H1 (cell line): ENCODE data around the gene BTNL2. TPM values are rescaled to one million over a fixed set of nuclear protein-coding genes. Genes with fewer than 3 reads are reported as not detected.

Source experiments
- CTCF ChIA-PET: fragments of 300-600 bp; sonication (Branson Sonifier 250); formaldehyde crosslinking; loops from one replicate; lab custom pipeline; 2021; ENCODE audit not compliant: partially characterized antibody; lab: Charles Lee
- POLR2A ChIA-PET: fragments of 300-600 bp; sonication (Branson Sonifier 250); formaldehyde crosslinking; loops from one replicate; lab custom pipeline; 2021; ENCODE audit warnings: inconsistent platforms; ENCODE audit not compliant: partially characterized antibody; lab: Charles Lee
- DNase-seq, 2 experiments: peaks; one replicate each; pipeline versions ENCODE4 v3.0.0 to v3.0.0-alpha.2; 2010 to 2022; ENCODE audit warnings: low spot score in 2 of 2, low read depth in 1 of 2, mixed read lengths in 1 of 2
- FAIRE-seq: peaks from 2 replicates; lab custom pipeline; 2011; peaks lifted over from hg19 to GRCh38; lab: Jason Lieb, UNC
- H2AFZ ChIP-seq: 2 replicates; pipeline ENCODE4 v1.8.1; 2012; ENCODE audit warnings: low read length, inconsistent platforms
- H2AK5ac ChIP-seq: 2 replicates; pipeline ENCODE4 v1.6.1; 2013; ENCODE audit warnings: low read depth, low read length
- H2BK120ac ChIP-seq: replicated peaks from 2 replicates; pipeline ENCODE3; 2013; ENCODE audit warnings: low read depth, low read length, inconsistent platforms
- H2BK12ac ChIP-seq: 2 replicates; pipeline ENCODE4 v1.6.1; 2013; ENCODE audit warnings: low read depth, low read length
- H2BK15ac ChIP-seq: 2 replicates; pipeline ENCODE4 v1.6.1; 2013; ENCODE audit warnings: low read length
- H2BK20ac ChIP-seq: 2 replicates; pipeline ENCODE4 v1.6.1; 2013; ENCODE audit warnings: low read length
- H2BK5ac ChIP-seq: 2 replicates; pipeline ENCODE4 v1.6.1; 2013; ENCODE audit warnings: low read depth, low read length
- H3K14ac ChIP-seq: 2 replicates; pipeline ENCODE4 v1.6.1; 2013; ENCODE audit warnings: inconsistent platforms; ENCODE audit not compliant: insufficient read length
- H3K18ac ChIP-seq: 2 replicates; pipeline ENCODE4 v1.6.1; 2013; ENCODE audit warnings: low read length; ENCODE audit errors: extremely low read depth
- H3K23ac ChIP-seq: 2 replicates; pipeline ENCODE4 v1.6.1; 2013; ENCODE audit warnings: inconsistent platforms; ENCODE audit not compliant: insufficient read length
- H3K23me2 ChIP-seq: 2 replicates; pipeline ENCODE4 v1.6.1; 2013; ENCODE audit warnings: low read depth, low read length
- H3K27ac ChIP-seq: 2 replicates; pipeline ENCODE4 v1.6.1; 2011; ENCODE audit warnings: low read depth, low read length, inconsistent platforms
- H3K27me3 ChIP-seq, 4 experiments: replicated peaks in 1 of 4; 1 replicate in 1 of 4; 2 replicates in 3 of 4; pipeline versions ENCODE4 v1.6.1 to v1.8.1; 2011 to 2013; ENCODE audit warnings: low read length in 3 of 4, mild to moderate bottlenecking in 3 of 4, inconsistent platforms in 2 of 4, mixed read lengths in 2 of 4, moderate library complexity in 1 of 4; ENCODE audit not compliant: control insufficient read depth in 3 of 4, insufficient read depth in 3 of 4; ENCODE audit errors: extremely low read depth in 1 of 4
- H3K36me3 ChIP-seq, 4 experiments: 2 replicates each; pipeline versions ENCODE4 v1.6.1 to v1.8.1; 2011 to 2013; ENCODE audit warnings: mild to moderate bottlenecking in 4 of 4, low read length in 3 of 4, moderate library complexity in 2 of 4, control low read depth in 1 of 4, inconsistent platforms in 1 of 4; ENCODE audit not compliant: insufficient read depth in 4 of 4, control insufficient read depth in 2 of 4
- H3K4ac ChIP-seq: replicated peaks from 2 replicates; pipeline ENCODE3; 2013; ENCODE audit warnings: low read length, low read depth, mixed read lengths, inconsistent platforms; ENCODE audit not compliant: insufficient read length
- H3K4me1 ChIP-seq, 4 experiments: replicated peaks in 1 of 4; 1 replicate in 1 of 4; 2 replicates in 3 of 4; pipeline versions ENCODE4 v1.6.1 to v1.8.1; 2011 to 2013; ENCODE audit warnings: low read length in 3 of 4, inconsistent platforms in 2 of 4, mixed read lengths in 1 of 4; ENCODE audit not compliant: insufficient read depth in 4 of 4, control insufficient read depth in 3 of 4
- H3K4me2 ChIP-seq, 2 experiments: 2 replicates each; pipeline versions ENCODE4 v1.6.1 to v1.8.1; 2011 to 2013; ENCODE audit warnings: low read depth in 2 of 2, low read length in 2 of 2, control low read depth in 1 of 2, inconsistent platforms in 1 of 2, mild to moderate bottlenecking in 1 of 2; ENCODE audit not compliant: insufficient read depth in 1 of 2
- H3K4me3 ChIP-seq, 4 experiments: fragments of 200-600, 300-600 bp in 1 of 4; sonication (generic), shearing (Covaris generic), sonication (Bioruptor Twin) in 1 of 4; 2 replicates each; pipeline versions ENCODE4 v1.5.1 to v1.8.1; 2011 to 2016; ENCODE audit warnings: low read length in 4 of 4, low read depth in 3 of 4, control low read depth in 2 of 4, inconsistent platforms in 2 of 4, mild to moderate bottlenecking in 2 of 4, mixed read lengths in 1 of 4, moderate library complexity in 1 of 4; ENCODE audit not compliant: insufficient read depth in 2 of 4; ENCODE audit errors: extremely low read depth in 1 of 4
- H3K56ac ChIP-seq: replicated peaks from 2 replicates; pipeline ENCODE3; 2013; ENCODE audit warnings: low read depth, mild to moderate bottlenecking, mixed read lengths, low read length, inconsistent platforms; ENCODE audit not compliant: insufficient read length
- H3K79me1 ChIP-seq: 2 replicates; pipeline ENCODE4 v1.6.1; 2013; ENCODE audit warnings: low read depth, low read length, control low read depth
- H3K79me2 ChIP-seq, 2 experiments: 2 replicates each; pipeline versions ENCODE4 v1.6.1 to v1.8.1; 2012 to 2013; ENCODE audit warnings: low read length in 2 of 2, mild to moderate bottlenecking in 2 of 2, inconsistent platforms in 1 of 2; ENCODE audit not compliant: insufficient read depth in 2 of 2, control insufficient read depth in 1 of 2
- H3K9ac ChIP-seq, 4 experiments: replicated peaks in 1 of 4; 1 replicate in 1 of 4; 2 replicates in 3 of 4; pipeline versions ENCODE4 v1.6.1 to v1.8.1; 2011 to 2013; ENCODE audit warnings: low read depth in 3 of 4, low read length in 3 of 4, control low read depth in 2 of 4, mild to moderate bottlenecking in 2 of 4, moderate library complexity in 2 of 4, inconsistent platforms in 1 of 4; ENCODE audit errors: extremely low read depth in 1 of 4
- H3K9me3 ChIP-seq, 2 experiments: 2 replicates each; pipeline versions ENCODE4 v1.6.1 to v1.8.1; 2012 to 2013; ENCODE audit warnings: mild to moderate bottlenecking in 2 of 2, moderate library complexity in 2 of 2, control low read depth in 1 of 2, inconsistent platforms in 1 of 2, low read depth in 1 of 2, low read length in 1 of 2, mixed read lengths in 1 of 2; ENCODE audit not compliant: insufficient read depth in 2 of 2
- H4K20me1 ChIP-seq, 2 experiments: replicated peaks in 1 of 2; 2 replicates each; pipeline versions ENCODE3 to v1.8.1; 2011 to 2013; ENCODE audit warnings: inconsistent platforms in 2 of 2, low read length in 2 of 2, mild to moderate bottlenecking in 1 of 2; ENCODE audit not compliant: insufficient read depth in 2 of 2, control insufficient read depth in 1 of 2
- H4K5ac ChIP-seq: 2 replicates; pipeline ENCODE4 v1.6.1; 2013; ENCODE audit warnings: low read length, low read depth, mixed read lengths, inconsistent platforms; ENCODE audit not compliant: insufficient read length
- H4K8ac ChIP-seq: 2 replicates; pipeline ENCODE4 v1.8.0; 2013; ENCODE audit warnings: mild to moderate bottlenecking, moderate library complexity, low read length, inconsistent platforms; ENCODE audit not compliant: insufficient read depth; ENCODE audit errors: extremely low read depth
- H4K91ac ChIP-seq: replicated peaks from 2 replicates; pipeline ENCODE3; 2013; ENCODE audit warnings: low read length, mixed read lengths, inconsistent platforms; ENCODE audit not compliant: insufficient read length
- ASH2L ChIP-seq: fragments of 200-600, 300-600 bp; sonication (generic); IDR thresholded peaks from one replicate; pipeline ENCODE4 v1.7.1; 2017; ENCODE audit warnings: low read length
- BRCA1 ChIP-seq: IDR thresholded peaks from 2 replicates; pipeline ENCODE4 v1.6.1; 2012; ENCODE audit warnings: low read depth, low read length, improper control_type of control experiment
- CEBPB ChIP-seq: IDR thresholded peaks from 2 replicates; pipeline ENCODE4 v1.6.1; 2012; ENCODE audit warnings: low read depth, low read length
- CHD1 ChIP-seq: IDR thresholded peaks from 2 replicates; pipeline ENCODE4 v1.6.1; 2012; ENCODE audit warnings: low read depth, low read length, improper control_type of control experiment
- GTF2F1 ChIP-seq: IDR thresholded peaks from 2 replicates; pipeline ENCODE4 v1.6.1; 2012; ENCODE audit warnings: low read depth, low read length, improper control_type of control experiment, borderline replicate concordance
- RAD21 ChIP-seq, 2 experiments: IDR thresholded peaks in 1 of 2; conservative IDR thresholded peaks in 1 of 2; 2 replicates each; pipeline ENCODE4 v1.6.1; 2011; ENCODE audit warnings: low read depth in 2 of 2, low read length in 2 of 2, improper control_type of control experiment in 1 of 2, inconsistent platforms in 1 of 2, mild to moderate bottlenecking in 1 of 2, moderate library complexity in 1 of 2
- SP4 ChIP-seq: IDR thresholded peaks from 2 replicates; pipeline ENCODE4 v1.6.1; 2012; ENCODE audit warnings: low read length, inconsistent platforms
- TCF12 ChIP-seq: IDR thresholded peaks from 2 replicates; pipeline ENCODE4 v1.6.1; 2011; ENCODE audit warnings: low read depth, mild to moderate bottlenecking, low read length
- WGBS, 2 experiments: shearing (Covaris generic) in 1 of 2; methylation state at CpG; one replicate each; pipeline versions ENCODE4 v1.1.6 to v1.1.7; 2013 to 2015; ENCODE audit warnings: low lambda C conversion rate in 2 of 2, mixed read lengths in 2 of 2, inconsistent platforms in 1 of 2, low coverage in 1 of 2, missing lambda C conversion rate in 1 of 2; ENCODE audit not compliant: insufficient replicate concordance in 2 of 2, insufficient coverage in 1 of 2, insufficient read length in 1 of 2; ENCODE audit errors: extremely low coverage in 1 of 2, missing lambda C conversion rate in 1 of 2; 5-methylcytosine and 5-hydroxymethylcytosine counted together
- long read RNA-seq, 2 experiments: library from RNA in 1 of 2; library from capped mRNA in 1 of 2; stranded (forward); transcript quantifications; one replicate each; pipeline ENCODE4 v2.0.0, GENCODE V29; 2021; ENCODE audit warnings: inconsistent platforms in 1 of 2
- polyA minus RNA-seq, 3 experiments: library from RNA; depleted of rRNA, polyadenylated mRNA; stranded (reverse); fragments of >200 nt; gene quantifications; 1 replicate in 2 of 3; 2 replicates in 1 of 3; pipeline ENCODE4 v1.2.3, GENCODE V29; 2011
- polyA plus RNA-seq, 7 experiments: library from polyadenylated mRNA; depleted of rRNA in 3 of 7; stranded (reverse) in 5 of 7; unstranded in 2 of 7; fragments of >200 nt in 5 of 7; fragments of 200-250 nt in 2 of 7; gene quantifications; 1 replicate in 5 of 7; 2 replicates in 1 of 7; 4 replicates in 1 of 7; pipeline versions ENCODE4 v1.2.1 to v1.2.3, GENCODE V29; 2011 to 2013; ENCODE audit warnings: missing spikeins in 2 of 7, mixed read lengths in 2 of 7
- total RNA-seq: library from RNA; stranded (reverse); fragmentation: NEBNext Ultra II Directional; extraction: Animal tissue kit (Norgen Biotek cat#: 25700); gene quantifications from 2 replicates; pipeline ENCODE4 v1.2.1, GENCODE V29; 2021

The BTNL2 gene, protein sequence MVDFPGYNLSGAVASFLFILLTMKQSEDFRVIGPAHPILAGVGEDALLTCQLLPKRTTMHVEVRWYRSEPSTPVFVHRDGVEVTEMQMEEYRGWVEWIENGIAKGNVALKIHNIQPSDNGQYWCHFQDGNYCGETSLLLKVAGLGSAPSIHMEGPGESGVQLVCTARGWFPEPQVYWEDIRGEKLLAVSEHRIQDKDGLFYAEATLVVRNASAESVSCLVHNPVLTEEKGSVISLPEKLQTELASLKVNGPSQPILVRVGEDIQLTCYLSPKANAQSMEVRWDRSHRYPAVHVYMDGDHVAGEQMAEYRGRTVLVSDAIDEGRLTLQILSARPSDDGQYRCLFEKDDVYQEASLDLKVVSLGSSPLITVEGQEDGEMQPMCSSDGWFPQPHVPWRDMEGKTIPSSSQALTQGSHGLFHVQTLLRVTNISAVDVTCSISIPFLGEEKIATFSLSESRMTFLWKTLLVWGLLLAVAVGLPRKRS
- total RNA-seq (not detected in 2 replicates), polyA plus RNA-seq (2011; rRNA removed) (not detected in 2 replicates), polyA minus RNA-seq (2011; rRNA and poly(A)+ RNA removed) (not detected in 2 replicates)
- polyA plus RNA-seq (2011; cell fraction: cytosol; rRNA removed), result not detected
- polyA plus RNA-seq (2011; cell fraction: nucleus; rRNA removed), result not detected
- polyA plus RNA-seq (2012, experiment 1 of 2), result not detected in 4 replicates
- not detected for polyA plus RNA-seq (2012, experiment 2 of 2)
- not detected for polyA plus RNA-seq (2013, experiment 1 of 2)
- polyA plus RNA-seq (2013, experiment 2 of 2), result not detected
- not detected for polyA minus RNA-seq (2011; cell fraction: cytosol; rRNA and poly(A)+ RNA removed)
- not detected for polyA minus RNA-seq (2011; cell fraction: nucleus; rRNA and poly(A)+ RNA removed)
- long read RNA-seq, experiment 1, result 0 reads
- long read RNA-seq, experiment 2, result 0 reads

DNA sequence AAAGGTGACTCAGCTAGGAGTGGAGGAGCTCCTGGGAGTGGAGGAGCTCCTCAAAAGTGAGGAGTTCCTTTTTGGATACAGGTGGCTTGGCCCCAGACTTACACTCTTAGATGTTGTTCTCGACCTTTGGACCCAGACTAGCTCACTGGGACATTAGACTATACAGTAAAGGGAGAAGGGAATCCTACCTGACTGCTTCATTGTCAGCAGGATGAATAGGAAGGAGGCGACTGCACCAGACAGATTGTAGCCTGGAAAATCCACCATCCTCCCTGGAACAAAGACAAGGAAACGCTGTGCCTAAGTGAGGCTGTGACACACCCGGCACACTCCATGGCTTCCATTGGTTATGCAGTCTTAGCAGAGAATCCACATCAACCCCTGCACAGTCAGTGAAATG, at the start of gene BTNL2:
BTNL2 (minus strand) TSS at position 325 of the 400 bp plus-strand sequence; CDS start at position 267, 58 bp downstream.
- Histone ChIP-seq H3K56ac (no peak within 1 kb of the TSS), H3K4me1 (peaks cover 0 to 6% (median 2%) of the 10 kb centered on the region in 4 experiments; a peak in 3 of 7 replicates), H3K79me1 (no peaks in the 10 kb centered on the region), H3K18ac (no peak within 1 kb of the TSS), H3K23ac (no peak within 1 kb of the TSS), H3K4me3 (no peak within 1 kb of the TSS), H2BK20ac (no peak within 1 kb of the TSS), H2BK15ac (0 out of 2 replicates have a peak within 1 kb of the TSS, but pooled peaks have one; percentile 72), H2BK5ac (no peak within 1 kb of the TSS), H3K4me2 (no peak within 1 kb of the TSS), H2BK120ac (no peak within 1 kb of the TSS), H3K27ac (no peak within 1 kb of the TSS), H4K91ac (no peak within 1 kb of the TSS), H3K9ac (no peak within 1 kb of the TSS; a peak in 1 of 7 replicates), H2AFZ (peak within 1 kb of the TSS; percentile 89), H3K4ac (no peak within 1 kb of the TSS), H2AK5ac (no peak within 1 kb of the TSS), H3K23me2 (no peaks in the 10 kb centered on the region), H3K27me3 (no peaks in the 10 kb centered on the region), H4K5ac (no peak within 1 kb of the TSS), H3K79me2 (no peaks in the 10 kb centered on the region), H2BK12ac (no peak within 1 kb of the TSS), H3K14ac (no peak within 1 kb of the TSS), H4K20me1 (no peaks in the 10 kb centered on the region), H3K9me3 (no peaks in the 10 kb centered on the region), H4K8ac (no peak within 1 kb of the TSS), H3K36me3 (no peaks in the 10 kb centered on the region)
- ChIA-PET CTCF (interaction anchor here (0.9 to 2.8 kb wide), 6 partner anchors 8 to 384 kb away, joined by 3 to 16 read pairs (median 5); no protein-coding TSS in a partner anchor), POLR2A (no interaction called here)
- TF ChIP-seq CHD1 (no peak), TCF12 (no peak), BRCA1 (no peak), RAD21 (IDR thresholded peaks at IDR 0.05 in 1 of 2, conservative IDR thresholded peaks at IDR 0.05 in 1 of 2; ENCODE audit: low read depth in 2 of 2, low read length in 2 of 2) (no peak), GTF2F1 (no peak), SP4 (no peak), ASH2L (no peak), CEBPB (no peak)
- no peak for DNase-seq
- WGBS, 2 experiments, result 88% methylated on average over 4 of the region's 4 CpGs; no CpG with 5 or more reads in 1 of the 2 experiments
- FAIRE-seq, result no peak
